ENCODE results near the gene SRGAP3. TPM values are rescaled to one million over a fixed set of nuclear protein-coding genes. Genes with fewer than 3 reads are reported as not detected.

SRGAP3 gene
- total RNA-seq, 4 donors from 2014 or later: 14.7 to 58.9 (median 18.7) TPM

DNA sequence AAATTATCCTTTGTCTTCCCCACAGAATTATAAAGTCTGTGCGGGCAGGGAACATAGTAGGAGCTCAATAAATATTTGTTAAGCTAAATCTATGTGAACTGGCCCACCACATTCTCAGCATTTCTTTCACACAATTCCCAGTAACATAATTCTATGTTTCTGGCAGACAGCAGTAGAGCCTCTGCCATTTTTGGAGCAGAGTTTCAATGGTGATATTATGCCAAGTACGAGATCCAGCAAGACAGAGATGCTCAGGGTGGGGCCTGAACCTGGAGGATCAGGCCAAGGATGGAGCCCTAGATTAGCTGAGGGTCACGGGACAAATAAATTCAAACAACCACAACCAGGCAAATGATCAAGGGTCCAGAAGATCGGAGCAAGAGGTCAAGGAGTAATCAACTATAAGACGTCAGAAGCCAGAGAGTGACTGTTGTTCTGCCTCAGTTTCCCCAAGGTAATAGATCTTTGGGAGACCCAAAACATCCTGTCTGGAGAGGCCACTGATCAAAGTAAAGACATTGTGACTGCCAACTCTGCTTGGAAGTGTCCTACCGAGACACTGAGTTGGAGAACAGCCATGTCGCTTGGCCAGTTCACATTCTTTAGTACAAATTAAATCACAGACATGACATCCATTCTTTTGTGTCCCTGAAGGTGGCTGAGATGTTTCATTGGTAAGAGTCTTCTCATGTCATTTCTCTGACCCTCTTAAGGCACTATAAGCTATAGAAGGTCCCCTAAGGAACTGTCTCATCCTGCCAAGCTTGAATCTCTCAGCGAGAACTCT lies 15.4 kb downstream of the SRGAP3 start:
- Histone ChIP-seq H3K4me3 (replicated peaks in 1 of 3) (no peak overlapping the region), H3K9me3 (no peaks in the 10 kb centered on the region), H3K27ac (no peak overlapping the region), H3K27me3 (no peaks in the 10 kb centered on the region), H3K36me3 (no peaks in the 10 kb centered on the region), H3K4me1 (peaks cover 0 to under 1% of the 10 kb centered on the region in 2 donors)
- TF ChIP-seq CTCF (IDR thresholded peaks at IDR 0.05) (no peak), POLR2A (IDR thresholded peaks at IDR 0.05) (no peak)
- intact Hi-C loops (cut with DNase I): no loop called here
- DNase-seq: no peak
- 85 to 90% methylated on average over 8 of the region's 8 CpGs for WGBS, 2 donors

DNA sequence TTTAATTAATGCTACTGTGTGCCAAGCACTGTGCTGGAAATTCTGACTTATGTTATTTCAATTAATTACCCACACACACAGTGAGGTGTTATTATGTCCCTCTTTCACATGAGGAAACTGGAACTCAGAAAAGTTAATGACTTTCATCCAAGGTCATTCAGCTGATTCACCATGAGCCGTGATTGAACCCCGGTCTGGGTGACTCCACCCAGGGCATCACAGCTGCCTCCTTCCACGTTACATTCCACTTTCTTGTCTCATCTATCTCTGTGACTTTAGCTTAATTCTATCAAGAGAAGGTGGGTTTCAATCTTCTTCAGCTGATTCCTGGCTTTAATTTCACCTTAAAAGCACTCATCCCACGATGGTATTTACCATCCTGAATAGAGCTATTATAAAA lies 16.3 kb downstream of the SRGAP3 start:
- no peaks in the 10 kb centered on the region for H3K9me3 ChIP-seq
- H3K4me3 ChIP-seq (replicated peaks in 1 of 3): no peak overlapping the region
- intact Hi-C loops (cut with DNase I): no loop called here
- no peaks in the 10 kb centered on the region for H3K27me3 ChIP-seq
- no peak for DNase-seq
- TF ChIP-seq CTCF (IDR thresholded peaks at IDR 0.05): no peak
- no peaks in the 10 kb centered on the region for H3K36me3 ChIP-seq
- H3K4me1 ChIP-seq: no peaks in the 10 kb centered on the region
- WGBS, 2 donors: 85% methylated on average over 4 of the region's 4 CpGs
- no peak overlapping the region for H3K27ac ChIP-seq

GRCh38 chr3:9231937-9232336 lies 17.5 kb downstream of the SRGAP3 start:
- Histone ChIP-seq H3K9me3 (no peaks in the 10 kb centered on the region), H3K27me3 (no peaks in the 10 kb centered on the region), H3K36me3 (no peaks in the 10 kb centered on the region), H3K4me1 (no peaks in the 10 kb centered on the region), H3K4me3 (replicated peaks in 1 of 3) (no peak overlapping the region), H3K27ac (no peak overlapping the region)
- WGBS, 2 donors: 77 to 83% methylated on average over 7 of the region's 7 CpGs
- DNase-seq: no peak
- intact Hi-C loops (cut with DNase I): no loop called here
- TF ChIP-seq POLR2A (IDR thresholded peaks at IDR 0.05) (no peak), CTCF (IDR thresholded peaks at IDR 0.05) (no peak)

GRCh38 chr3:9231471-9231870 lies 18.0 kb downstream of the SRGAP3 start:
- WGBS, 2 donors: 78 to 83% methylated on average over 4 of the region's 4 CpGs
- Histone ChIP-seq H3K4me1 (peaks cover 0 to 2% of the 10 kb centered on the region in 2 donors), H3K36me3 (no peaks in the 10 kb centered on the region), H3K4me3 (replicated peaks in 1 of 3) (no peak overlapping the region), H3K9me3 (no peaks in the 10 kb centered on the region), H3K27me3 (no peaks in the 10 kb centered on the region), H3K27ac (no peak overlapping the region)
- TF ChIP-seq POLR2A (IDR thresholded peaks at IDR 0.05) (no peak), CTCF (IDR thresholded peaks at IDR 0.05) (no peak)
- intact Hi-C loops (cut with DNase I): no loop called here
- DNase-seq: no peak

- Histone ChIP-seq H3K27me3 (no peaks in the 10 kb centered on the region), H3K27ac (no peak overlapping the region), H3K4me1 (peaks cover 0 to 4% of the 10 kb centered on the region in 2 donors), H3K4me3 (replicated peaks in 1 of 3) (no peak overlapping the region), H3K36me3 (no peaks in the 10 kb centered on the region), H3K9me3 (no peaks in the 10 kb centered on the region)
- no peak for DNase-seq
- WGBS, 2 donors: 58 to 64% methylated on average over 6 of the region's 6 CpGs
- intact Hi-C loops (cut with DNase I): no loop called here
- no peak for TF ChIP-seq CTCF (IDR thresholded peaks at IDR 0.05)
- TF ChIP-seq POLR2A (IDR thresholded peaks at IDR 0.05): no peak
Observed at GRCh38 chr3:9231006-9231405, 18.4 kb downstream of the SRGAP3 start.
